Neural cell (in vitro differentiated cells): ENCODE measurements around the gene DLK1.

Source experiments
- CTCF ChIP-seq: fragments of 450-650 bp; IDR thresholded peaks from 2 replicates; pipeline ENCODE4 v1.5.1; 2014; ENCODE audit warnings: antibody characterized with exemption, mild to moderate bottlenecking, moderate library complexity; ENCODE audit not compliant: poor library complexity, severe bottlenecking
- EP300 ChIP-seq: fragments of 450-650 bp; conservative IDR thresholded peaks from 2 replicates; pipeline ENCODE4 v1.6.1; 2014; ENCODE audit warnings: antibody characterized with exemption, mild to moderate bottlenecking, moderate library complexity; ENCODE audit not compliant: poor library complexity, severe bottlenecking
- EZH2 ChIP-seq: fragments of 200-600, 300-800 bp; shearing (Covaris generic), sonication (generic); IDR thresholded peaks from 2 replicates; pipeline ENCODE4 v1.6.1; 2014; ENCODE audit warnings: antibody characterized with exemption, low read length, borderline replicate concordance, mild to moderate bottlenecking; ENCODE audit not compliant: insufficient read depth, poor library complexity, severe bottlenecking
- MXI1 ChIP-seq: fragments of 450-650 bp; conservative IDR thresholded peaks from 2 replicates; pipeline ENCODE4 v1.6.1; 2014; ENCODE audit warnings: antibody characterized with exemption, mild to moderate bottlenecking; ENCODE audit not compliant: poor library complexity, severe bottlenecking
- POLR2AphosphoS5 ChIP-seq: IDR thresholded peaks from 2 replicates; pipeline ENCODE4 v1.6.1; 2012
- SMC3 ChIP-seq: fragments of 450-650 bp; conservative IDR thresholded peaks from 2 replicates; pipeline ENCODE4 v1.6.1; 2014; ENCODE audit warnings: antibody characterized with exemption, mild to moderate bottlenecking, moderate library complexity; ENCODE audit not compliant: poor library complexity

DNA sequence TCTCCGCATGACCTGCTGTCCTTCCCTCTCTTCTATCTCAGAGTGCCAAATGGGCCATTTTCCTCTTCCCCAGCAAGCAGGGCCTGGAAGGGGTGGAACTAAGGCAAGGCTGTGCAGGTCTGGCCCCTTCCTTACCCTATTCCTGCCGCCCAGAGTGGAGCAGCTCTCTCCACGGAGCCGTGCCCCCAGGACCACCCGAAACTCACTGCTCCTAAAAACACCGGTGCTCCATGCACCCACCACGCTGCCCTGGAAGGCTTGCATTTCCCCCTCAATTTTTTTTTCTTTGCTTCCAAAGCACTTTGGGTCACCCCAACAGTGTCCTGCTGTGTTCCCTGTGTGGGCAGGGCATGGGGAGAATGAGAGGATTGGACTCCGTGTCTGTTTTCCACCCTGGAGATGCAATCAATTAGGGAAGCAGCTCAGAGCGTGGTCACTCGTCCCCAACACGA, 50.7 kb downstream of the DLK1 start:
- TF ChIP-seq CTCF (no peak), POLR2AphosphoS5 (no peak), SMC3 (no peak), EP300 (no peak), EZH2 (no peak), MXI1 (no peak)
